Esophagus (tissue), 2 donors: ENCODE data around the gene INTS4. TPM values are rescaled to one million over a fixed set of nuclear protein-coding genes. Genes with fewer than 3 reads are reported as not detected.
"Not testable (repeated sequence)": the region's sequence is repeated elsewhere in the genome, so short reads cannot be mapped to it uniquely, and the experiment has no call there.

ENCODE experiments used
- H3K27ac ChIP-seq, 2 donors: one replicate each; pipeline ENCODE4 v1.5.1; 2013; ENCODE audit warnings: low read depth in 2 of 2, mild to moderate bottlenecking in 2 of 2, inconsistent platforms in 1 of 2, low read length in 1 of 2, moderate library complexity in 1 of 2
- H3K27me3 ChIP-seq, 2 donors: one replicate each; pipeline ENCODE4 v1.6.1; 2013; ENCODE audit warnings: low read length in 2 of 2, control low read depth in 1 of 2, mild to moderate bottlenecking in 1 of 2; ENCODE audit not compliant: insufficient read depth in 2 of 2, control insufficient read depth in 1 of 2
- H3K36me3 ChIP-seq, 2 donors: one replicate each; pipeline ENCODE4 v1.6.1; 2013; ENCODE audit warnings: low read length in 1 of 2; ENCODE audit not compliant: control insufficient read depth in 2 of 2, insufficient read depth in 2 of 2
- H3K4me1 ChIP-seq, 2 donors: one replicate each; pipeline ENCODE4 v1.6.1; 2013; ENCODE audit warnings: low read length in 1 of 2; ENCODE audit not compliant: control insufficient read depth in 2 of 2, insufficient read depth in 2 of 2
- H3K4me3 ChIP-seq, 2 donors: one replicate each; pipeline ENCODE4 v1.5.1; 2013; ENCODE audit warnings: low read length in 2 of 2, mild to moderate bottlenecking in 2 of 2, low read depth in 1 of 2, moderate library complexity in 1 of 2
- H3K9me3 ChIP-seq, 2 donors: one replicate each; pipeline ENCODE4 v1.6.1; 2013; ENCODE audit warnings: mild to moderate bottlenecking in 2 of 2, low read depth in 1 of 2, low read length in 1 of 2, moderate library complexity in 1 of 2; ENCODE audit not compliant: control insufficient read depth in 2 of 2, insufficient read depth in 1 of 2
- WGBS, 2 donors: extraction: QIAGEN DNeasy Blood & Tissue Kit; methylation state at CpG; one replicate each; pipeline ENCODE4 v1.1.7; 2013; 5-methylcytosine and 5-hydroxymethylcytosine counted together
- polyA plus RNA-seq, 2 donors: library from polyadenylated mRNA; stranded (reverse); fragments of 200-250 nt; gene quantifications; one replicate each; pipeline ENCODE4 v1.2.3, GENCODE V29; 2013
- donor health status: healthy with polysubstance abuse.
- donor health status: Bipolar disorder and iron deficiency.

The INTS4 gene
- polyA plus RNA-seq, 2 donors: 12.5 to 13.5 TPM

- H3K27ac ChIP-seq, H3K9me3 ChIP-seq, H3K4me3 ChIP-seq, H3K4me1 ChIP-seq, H3K36me3 ChIP-seq, H3K27me3 ChIP-seq: not testable (repeated sequence)
Observed at GRCh38 chr11:77890100-77890614, 104.3 kb downstream of the INTS4 start.

DNA sequence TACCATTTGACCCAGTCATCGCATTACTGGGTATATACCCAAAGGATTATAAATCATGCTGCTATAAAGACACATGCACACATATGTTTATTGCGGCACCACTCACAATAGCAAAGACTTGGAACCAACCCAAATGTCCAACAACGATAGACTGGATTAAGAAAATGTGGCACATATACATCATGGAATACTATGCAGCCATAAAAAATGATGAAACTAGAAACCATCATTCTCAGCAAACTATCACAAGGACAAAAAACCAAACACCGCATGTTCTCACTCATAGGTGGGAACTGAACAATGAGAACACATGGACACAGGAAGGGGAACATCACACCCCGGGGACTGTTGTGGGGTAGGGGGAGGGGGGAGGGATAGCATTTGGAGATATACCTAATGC lies 105.4 kb downstream of the INTS4 start:
- 94% methylated on average over 5 of the region's 5 CpGs for WGBS, 2 donors
- H3K27ac ChIP-seq, H3K4me3 ChIP-seq, H3K27me3 ChIP-seq, H3K36me3 ChIP-seq, H3K9me3 ChIP-seq, H3K4me1 ChIP-seq: not testable (repeated sequence)

- no peaks in the 10 kb centered on the region for H3K9me3 ChIP-seq
- H3K4me1 ChIP-seq: no peaks in the 10 kb centered on the region
- no peak overlapping the region for H3K27ac ChIP-seq
- no peak overlapping the region for H3K4me3 ChIP-seq
- WGBS, 2 donors: 90 to 96% methylated on average over 18 of the region's 18 CpGs
- H3K27me3 ChIP-seq: no peaks in the 10 kb centered on the region
- peaks cover under 1 to 10% of the 10 kb centered on the region in 2 donors for H3K36me3 ChIP-seq
Observed at GRCh38 chr11:77886401-77886800, 108.1 kb downstream of the INTS4 start.

DNA sequence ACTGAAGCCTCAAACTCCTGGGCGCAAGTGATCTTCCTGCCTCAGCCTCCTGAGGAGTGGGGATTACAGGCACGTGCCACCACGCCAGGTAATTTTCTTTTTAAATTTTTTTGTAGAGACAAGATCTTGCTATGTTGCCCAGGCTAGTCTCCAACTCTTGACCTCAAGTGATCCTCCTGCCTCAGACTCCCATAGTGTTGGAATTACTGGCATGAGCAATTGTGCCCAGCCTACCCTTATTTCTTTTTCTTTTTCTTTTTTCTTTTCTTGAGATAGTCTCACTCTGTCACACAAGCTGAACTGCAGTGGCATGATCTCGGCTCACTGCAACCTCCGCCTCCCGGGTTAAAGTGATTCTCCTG lies 109.7 kb downstream of the INTS4 start:
- Histone ChIP-seq H3K27me3 (no peaks in the 10 kb centered on the region), H3K36me3 (peaks cover 6 to 10% of the 10 kb centered on the region in 2 donors), H3K4me3 (no peak overlapping the region), H3K27ac (no peak overlapping the region), H3K9me3 (no peaks in the 10 kb centered on the region), H3K4me1 (no peaks in the 10 kb centered on the region)
- WGBS, 2 donors: 97 to 100% methylated on average over 6 of the region's 6 CpGs

GRCh38 chr11:77884186-77884828 lies 110.2 kb downstream of the INTS4 start:
- Histone ChIP-seq H3K27ac (no peak overlapping the region), H3K4me3 (no peak overlapping the region), H3K27me3 (no peaks in the 10 kb centered on the region), H3K9me3 (no peaks in the 10 kb centered on the region), H3K4me1 (no peaks in the 10 kb centered on the region), H3K36me3 (peaks cover 6 to 8% of the 10 kb centered on the region in 2 donors)
- 91 to 92% methylated on average over 6 of the region's 6 CpGs for WGBS, 2 donors

- H3K4me3 ChIP-seq: no peak overlapping the region
- H3K36me3 ChIP-seq: peaks cover 6 to 8% of the 10 kb centered on the region in 2 donors
- no peak overlapping the region for H3K27ac ChIP-seq
- no peaks in the 10 kb centered on the region for H3K4me1 ChIP-seq
- H3K9me3 ChIP-seq: no peaks in the 10 kb centered on the region
- H3K27me3 ChIP-seq: no peaks in the 10 kb centered on the region
- 95 to 98% methylated on average over 5 of the region's 5 CpGs for WGBS, 2 donors
Observed at GRCh38 chr11:77883775-77884174, 110.7 kb downstream of the INTS4 start.

DNA sequence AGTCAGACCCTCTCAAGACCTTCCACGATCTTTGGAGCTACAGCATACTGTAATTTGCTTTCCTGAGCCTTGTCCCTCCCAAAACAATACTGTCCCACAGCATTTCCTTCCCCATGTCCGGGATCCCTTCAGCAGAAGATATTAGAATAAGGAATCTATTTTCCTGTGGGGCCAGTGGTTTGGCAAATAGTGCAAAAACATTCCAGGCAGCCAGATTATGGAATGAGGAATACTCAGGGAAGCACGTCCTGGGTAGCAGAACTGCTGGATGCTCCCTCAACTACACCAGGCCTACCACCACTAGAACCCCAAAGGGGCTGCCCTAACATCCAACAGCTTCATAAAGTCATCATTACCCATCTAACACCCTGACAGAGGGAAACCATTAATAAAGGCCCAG lies 112.1 kb downstream of the INTS4 start:
- Histone ChIP-seq H3K4me1 (no peaks in the 10 kb centered on the region), H3K27me3 (no peaks in the 10 kb centered on the region), H3K36me3 (peaks cover 6 to 8% of the 10 kb centered on the region in 2 donors), H3K4me3 (no peak overlapping the region), H3K27ac (no peak overlapping the region), H3K9me3 (no peaks in the 10 kb centered on the region)
- 90 to 91% methylated on average over 3 of the region's 3 CpGs for WGBS, 2 donors

DNA sequence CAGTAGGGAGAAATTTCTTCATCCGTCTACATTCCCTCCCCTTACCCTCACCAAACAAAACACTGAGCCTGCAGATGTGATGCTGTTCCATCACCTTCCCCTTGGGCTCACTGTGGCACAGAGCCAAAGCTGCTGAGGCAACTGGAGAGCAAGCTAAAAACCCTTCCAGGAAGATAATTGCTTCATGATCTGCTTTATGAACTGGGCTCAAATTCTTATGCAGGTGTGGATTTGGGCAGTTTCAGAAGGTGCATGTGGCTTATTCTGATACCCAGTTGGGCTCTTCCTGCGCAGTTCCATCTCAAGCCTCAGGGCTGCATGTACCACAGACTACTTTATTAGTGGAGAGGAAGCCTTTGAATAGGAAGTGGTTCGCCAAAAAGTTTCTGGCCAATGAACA lies 115.2 kb downstream of the INTS4 start:
- no peaks in the 10 kb centered on the region for H3K27me3 ChIP-seq
- WGBS, 2 donors: 85 to 86% methylated on average over 3 of the region's 3 CpGs
- H3K9me3 ChIP-seq: no peaks in the 10 kb centered on the region
- H3K4me3 ChIP-seq: no peak overlapping the region
- H3K4me1 ChIP-seq: no peaks in the 10 kb centered on the region
- peaks cover 2 to 12% of the 10 kb centered on the region in 2 donors for H3K36me3 ChIP-seq
- no peak overlapping the region for H3K27ac ChIP-seq

- not testable (repeated sequence) for H3K4me3 ChIP-seq, H3K9me3 ChIP-seq, H3K4me1 ChIP-seq, H3K27me3 ChIP-seq, H3K27ac ChIP-seq
- H3K36me3 ChIP-seq: peaks cover 2 to 12% of the 10 kb centered on the region in 2 donors
- WGBS, 2 donors: 48 to 67% methylated on average over 4 of the region's 4 CpGs
Observed at GRCh38 chr11:77878247-77878646, 116.2 kb downstream of the INTS4 start.

DNA sequence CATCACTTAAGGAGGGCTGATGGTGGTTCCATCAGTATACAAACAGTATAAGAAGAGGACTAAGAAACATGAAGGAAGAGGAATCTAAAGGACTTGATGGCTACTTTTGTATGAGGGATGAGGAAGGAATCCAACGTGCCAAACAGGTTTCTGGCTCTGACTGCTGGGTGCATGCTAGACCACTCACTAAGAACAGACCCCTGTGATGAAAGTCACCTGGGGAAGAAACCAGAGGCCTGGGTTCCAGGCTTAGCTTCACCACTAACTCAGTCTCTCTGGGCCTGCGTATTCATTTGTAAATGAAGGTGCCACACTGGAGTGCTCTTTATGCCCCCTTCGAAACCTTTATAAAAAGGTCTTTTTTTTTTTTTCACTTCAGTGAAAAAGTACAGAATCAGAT lies 118.4 kb downstream of the INTS4 start:
- peaks cover 0 to 12% of the 10 kb centered on the region in 2 donors for H3K36me3 ChIP-seq
- no peak overlapping the region for H3K4me3 ChIP-seq
- H3K9me3 ChIP-seq: no peaks in the 10 kb centered on the region
- WGBS, 2 donors: 82 to 86% methylated on average over 3 of the region's 3 CpGs
- no peak overlapping the region for H3K27ac ChIP-seq
- no peaks in the 10 kb centered on the region for H3K27me3 ChIP-seq
- H3K4me1 ChIP-seq: no peaks in the 10 kb centered on the region
